ENCODE results near the gene DPP10.

Gene DPP10

DNA sequence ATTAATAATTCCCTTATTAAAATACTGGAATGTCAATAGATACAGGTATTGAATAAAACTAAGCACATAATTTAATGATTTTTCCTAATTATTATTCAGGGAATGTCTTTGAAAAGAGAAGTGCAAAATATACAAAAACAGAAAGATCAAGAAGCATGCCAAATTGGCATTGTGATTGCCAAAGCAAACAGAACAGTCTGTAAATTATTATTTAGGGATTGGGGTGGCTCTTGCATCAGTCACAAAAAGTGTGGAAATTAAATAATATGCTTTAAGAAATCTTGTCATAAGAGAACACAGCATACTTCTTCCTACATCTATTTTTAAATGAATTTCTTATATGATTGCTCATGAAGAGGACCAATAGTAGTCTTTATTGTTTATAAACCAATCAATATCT lies 1211.9 kb downstream of the DPP10 start:
- DNase-seq (no peak), ATAC-seq (ENCODE audit: insufficient read depth, low read depth) (no peak)
- Histone ChIP-seq H3K27me3 (ENCODE audit: insufficient read depth, low read length, poor library complexity) (no peaks in the 10 kb centered on the region), H3K36me3 (ENCODE audit: insufficient read depth, low read length) (no peaks in the 10 kb centered on the region), H3K4me3 (ENCODE audit: low read depth in 1 of 2, low read length in 2 of 2) (no peak overlapping the region), H3K27ac (ENCODE audit: low read length) (no peak overlapping the region), H3K4me1 (ENCODE audit: insufficient read depth, low read length) (no peaks in the 10 kb centered on the region), H2AFZ (ENCODE audit: low read depth, low read length) (no peak overlapping the region), H3K79me2 (ENCODE audit: insufficient read depth, low read length) (no peaks in the 10 kb centered on the region), H4K20me1 (ENCODE audit: insufficient read depth, low read length) (no peaks in the 10 kb centered on the region), H3K9ac (ENCODE audit: low read depth, low read length) (no peak overlapping the region), H3K4me2 (ENCODE audit: insufficient read depth, low read length) (no peak overlapping the region), H3K9me3 (ENCODE audit: insufficient read depth, low read length, severe bottlenecking) (no peaks in the 10 kb centered on the region)
- TF ChIP-seq, protein P1, sequence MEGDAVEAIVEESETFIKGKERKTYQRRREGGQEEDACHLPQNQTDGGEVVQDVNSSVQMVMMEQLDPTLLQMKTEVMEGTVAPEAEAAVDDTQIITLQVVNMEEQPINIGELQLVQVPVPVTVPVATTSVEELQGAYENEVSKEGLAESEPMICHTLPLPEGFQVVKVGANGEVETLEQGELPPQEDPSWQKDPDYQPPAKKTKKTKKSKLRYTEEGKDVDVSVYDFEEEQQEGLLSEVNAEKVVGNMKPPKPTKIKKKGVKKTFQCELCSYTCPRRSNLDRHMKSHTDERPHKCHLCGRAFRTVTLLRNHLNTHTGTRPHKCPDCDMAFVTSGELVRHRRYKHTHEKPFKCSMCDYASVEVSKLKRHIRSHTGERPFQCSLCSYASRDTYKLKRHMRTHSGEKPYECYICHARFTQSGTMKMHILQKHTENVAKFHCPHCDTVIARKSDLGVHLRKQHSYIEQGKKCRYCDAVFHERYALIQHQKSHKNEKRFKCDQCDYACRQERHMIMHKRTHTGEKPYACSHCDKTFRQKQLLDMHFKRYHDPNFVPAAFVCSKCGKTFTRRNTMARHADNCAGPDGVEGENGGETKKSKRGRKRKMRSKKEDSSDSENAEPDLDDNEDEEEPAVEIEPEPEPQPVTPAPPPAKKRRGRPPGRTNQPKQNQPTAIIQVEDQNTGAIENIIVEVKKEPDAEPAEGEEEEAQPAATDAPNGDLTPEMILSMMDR (IDR thresholded peaks at IDR 0.05; ENCODE audit: borderline replicate concordance, extremely low read depth, low read length, poor library complexity, severe bottlenecking): no peak
- no peak for TF ChIP-seq EZH2 (IDR thresholded peaks at IDR 0.05; ENCODE audit: borderline replicate concordance, low read depth, low read length, severe bottlenecking)

GRCh38 chr2:115678129-115678528 lies 1235.7 kb downstream of the DPP10 start:
- Histone ChIP-seq H2AFZ (ENCODE audit: low read depth, low read length) (no peak overlapping the region), H3K9ac (ENCODE audit: low read depth, low read length) (no peak overlapping the region), H3K27me3 (ENCODE audit: insufficient read depth, low read length, poor library complexity) (no peaks in the 10 kb centered on the region), H3K9me3 (ENCODE audit: insufficient read depth, low read length, severe bottlenecking) (peaks cover 8% of the 10 kb centered on the region), H3K4me2 (ENCODE audit: insufficient read depth, low read length) (no peak overlapping the region), H3K4me3 (ENCODE audit: low read depth in 1 of 2, low read length in 2 of 2) (no peak overlapping the region), H3K36me3 (ENCODE audit: insufficient read depth, low read length) (no peaks in the 10 kb centered on the region), H3K79me2 (ENCODE audit: insufficient read depth, low read length) (no peaks in the 10 kb centered on the region), H3K4me1 (ENCODE audit: insufficient read depth, low read length) (no peaks in the 10 kb centered on the region), H4K20me1 (ENCODE audit: insufficient read depth, low read length) (no peaks in the 10 kb centered on the region), H3K27ac (ENCODE audit: low read length) (no peak overlapping the region)
- DNase-seq (no peak), ATAC-seq (ENCODE audit: insufficient read depth, low read depth) (no peak)
- TF ChIP-seq, protein P1 (IDR thresholded peaks at IDR 0.05; ENCODE audit: borderline replicate concordance, extremely low read depth, low read length, poor library complexity, severe bottlenecking): no peak
- TF ChIP-seq EZH2 (IDR thresholded peaks at IDR 0.05; ENCODE audit: borderline replicate concordance, low read depth, low read length, severe bottlenecking): no peak

GRCh38 chr2:115684345-115684744 lies 1241.9 kb downstream of the DPP10 start:
- Histone ChIP-seq H3K4me1 (ENCODE audit: insufficient read depth, low read length) (no peaks in the 10 kb centered on the region), H4K20me1 (ENCODE audit: insufficient read depth, low read length) (no peaks in the 10 kb centered on the region), H3K36me3 (ENCODE audit: insufficient read depth, low read length) (no peaks in the 10 kb centered on the region), H3K4me2 (ENCODE audit: insufficient read depth, low read length) (no peak overlapping the region), H3K9ac (ENCODE audit: low read depth, low read length) (no peak overlapping the region), H3K27ac (ENCODE audit: low read length) (no peak overlapping the region), H2AFZ (ENCODE audit: low read depth, low read length) (no peak overlapping the region), H3K4me3 (ENCODE audit: low read depth in 1 of 2, low read length in 2 of 2) (no peak overlapping the region), H3K9me3 (ENCODE audit: insufficient read depth, low read length, severe bottlenecking) (no peaks in the 10 kb centered on the region), H3K27me3 (ENCODE audit: insufficient read depth, low read length, poor library complexity) (no peaks in the 10 kb centered on the region), H3K79me2 (ENCODE audit: insufficient read depth, low read length) (no peaks in the 10 kb centered on the region)
- ATAC-seq (ENCODE audit: insufficient read depth, low read depth): no peak
- no peak for DNase-seq
- TF ChIP-seq, protein P1 (IDR thresholded peaks at IDR 0.05; ENCODE audit: borderline replicate concordance, extremely low read depth, low read length, poor library complexity, severe bottlenecking): no peak
- no peak for TF ChIP-seq EZH2 (IDR thresholded peaks at IDR 0.05; ENCODE audit: borderline replicate concordance, low read depth, low read length, severe bottlenecking)

DNA sequence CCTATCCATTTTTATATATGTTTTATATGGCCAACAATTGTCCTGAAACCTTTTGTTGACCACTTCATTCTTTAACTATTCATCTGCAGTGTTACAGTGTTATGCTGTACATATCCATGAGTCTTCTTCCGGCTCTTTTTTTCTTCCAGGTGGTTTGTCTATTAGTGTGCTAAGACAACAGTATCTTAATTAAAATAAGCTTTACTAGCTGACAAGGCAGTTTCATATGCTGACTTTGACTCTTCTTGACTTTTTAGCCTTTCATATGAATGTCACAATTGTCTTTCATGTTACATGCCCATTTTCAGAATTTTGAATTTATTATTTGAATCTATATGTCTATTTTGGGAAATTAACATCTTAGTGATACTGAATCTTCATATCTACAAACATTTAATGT lies 1249.0 kb downstream of the DPP10 start:
- Histone ChIP-seq H3K27ac (ENCODE audit: low read length) (no peak overlapping the region), H3K9ac (ENCODE audit: low read depth, low read length) (no peak overlapping the region), H2AFZ (ENCODE audit: low read depth, low read length) (no peak overlapping the region), H4K20me1 (ENCODE audit: insufficient read depth, low read length) (no peaks in the 10 kb centered on the region), H3K27me3 (ENCODE audit: insufficient read depth, low read length, poor library complexity) (no peaks in the 10 kb centered on the region), H3K4me3 (ENCODE audit: low read depth in 1 of 2, low read length in 2 of 2) (no peak overlapping the region), H3K4me2 (ENCODE audit: insufficient read depth, low read length) (no peak overlapping the region), H3K4me1 (ENCODE audit: insufficient read depth, low read length) (no peaks in the 10 kb centered on the region), H3K36me3 (ENCODE audit: insufficient read depth, low read length) (no peaks in the 10 kb centered on the region), H3K9me3 (ENCODE audit: insufficient read depth, low read length, severe bottlenecking) (no peaks in the 10 kb centered on the region), H3K79me2 (ENCODE audit: insufficient read depth, low read length) (no peaks in the 10 kb centered on the region)
- TF ChIP-seq, protein P1 (IDR thresholded peaks at IDR 0.05; ENCODE audit: borderline replicate concordance, extremely low read depth, low read length, poor library complexity, severe bottlenecking): no peak
- no peak for TF ChIP-seq EZH2 (IDR thresholded peaks at IDR 0.05; ENCODE audit: borderline replicate concordance, low read depth, low read length, severe bottlenecking)
- ATAC-seq (ENCODE audit: insufficient read depth, low read depth) (no peak), DNase-seq (no peak)

Data from DND-41 (cell line).